Stimulated activated CD4-positive, alpha-beta T cell treated with anti-CD3 and anti-CD28 coated beads, Interleukin-2, amount 100 ng/mL, for 48 hours (primary cell): Measurements from ENCODE around the gene SMAD6.

Experiments
- DNase-seq, 2 donors: peaks; one replicate each; pipeline ENCODE4 v3.0.0-alpha.2; 2020

Gene SMAD6

DNA sequence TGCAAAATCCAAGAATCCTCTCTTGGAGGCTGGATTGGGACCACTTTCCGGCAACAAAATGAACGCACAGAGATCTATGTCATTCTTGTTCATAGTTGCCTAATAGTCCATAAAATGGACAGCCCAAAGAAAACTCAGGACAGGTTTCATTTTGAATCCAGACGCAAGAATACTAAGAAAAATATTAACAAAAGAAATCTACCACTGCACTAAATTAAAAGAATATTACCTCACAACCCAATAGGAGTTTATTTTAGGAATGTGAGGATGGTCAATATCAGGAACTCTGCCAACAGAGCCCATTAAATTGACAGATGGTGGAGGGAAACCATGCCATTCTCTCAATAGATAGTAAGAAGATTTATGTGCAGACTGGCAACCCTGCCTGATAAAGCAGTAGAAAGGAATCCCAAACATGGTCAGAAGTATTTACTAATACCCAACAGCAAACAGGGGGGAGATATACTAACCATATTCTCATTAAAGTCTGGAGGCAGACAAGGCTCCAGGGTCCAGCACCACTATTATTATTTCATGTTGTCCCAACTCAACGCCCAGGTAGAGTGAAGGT lies 127.6 kb downstream of the SMAD6 start:
- no peak for DNase-seq

GRCh38 chr15:66830358-66830757 lies 128.3 kb downstream of the SMAD6 start:
- DNase-seq, result no peak

DNA sequence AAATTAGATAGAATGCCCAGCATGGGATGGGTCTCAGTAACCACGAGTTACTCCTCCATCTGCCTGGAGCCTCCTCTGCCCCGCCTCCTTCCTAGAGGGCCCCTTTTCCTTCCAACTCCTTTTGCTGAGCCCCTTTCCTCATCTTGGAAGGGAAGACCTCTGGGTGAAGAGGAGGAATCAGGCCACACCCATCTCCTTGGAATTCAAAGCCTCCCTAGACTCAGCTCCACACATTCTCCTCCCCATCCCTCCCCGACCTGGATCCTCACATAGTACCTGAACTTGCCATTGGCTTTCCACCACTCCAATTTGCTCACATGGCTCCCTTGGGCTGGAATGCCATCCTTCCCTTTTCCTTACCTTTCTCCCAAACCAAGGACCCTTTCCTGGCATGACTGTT lies 128.8 kb downstream of the SMAD6 start:
- no peak for DNase-seq

- DNase-seq, result no peak
Observed at GRCh38 chr15:66831289-66831688, 129.3 kb downstream of the SMAD6 start.

DNA sequence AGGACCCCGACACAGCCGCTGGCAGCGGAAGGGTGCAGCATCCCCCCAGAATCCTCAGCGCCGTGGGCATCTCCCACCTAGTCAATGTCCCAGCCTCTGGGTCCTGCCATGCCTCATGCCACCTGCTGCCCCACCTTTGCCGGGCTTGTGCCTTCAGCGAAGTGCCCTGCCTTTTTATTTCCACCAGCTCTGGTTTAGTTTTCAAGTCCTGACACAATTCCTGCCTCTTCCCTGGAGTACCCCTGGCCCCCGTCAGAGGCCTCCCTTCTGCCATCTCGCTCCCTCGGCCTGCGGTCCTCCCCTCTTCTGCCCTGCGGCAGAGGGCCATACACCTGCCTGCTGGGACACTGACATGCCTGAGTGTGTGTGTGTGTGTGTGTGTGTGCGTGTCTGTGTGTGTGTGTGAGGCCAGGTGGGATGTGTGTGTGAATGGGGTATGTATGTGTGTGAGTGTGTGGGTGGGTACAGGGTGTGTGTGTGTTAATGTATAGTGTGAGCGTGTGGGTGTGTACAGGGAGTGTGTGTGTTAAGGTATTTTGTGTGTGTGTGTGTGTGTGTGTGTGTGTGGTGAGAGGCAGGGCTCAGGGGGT lies 129.9 kb downstream of the SMAD6 start:
- no peak for DNase-seq
